ENCODE results near the gene PICALM.

GRCh38 chr11:85934596-85935169 is 134.2 kb downstream of the PICALM start:
- TF ChIP-seq CHD1 (IDR thresholded peaks at IDR 0.05; ENCODE audit: low read length) (no peak), POLR2AphosphoS5 (IDR thresholded peaks at IDR 0.05; ENCODE audit: control insufficient read depth, insufficient read depth, low read depth, low read length) (no peak), YBX1 (IDR thresholded peaks at IDR 0.05) (no peak), ZNF551 (CRISPR knock-in tag; IDR thresholded peaks at IDR 0.05) (no peak), MXD1 (CRISPR knock-in tag; IDR thresholded peaks at IDR 0.05; ENCODE audit: borderline replicate concordance, poor library complexity, severe bottlenecking) (no peak), PML (IDR thresholded peaks at IDR 0.05; ENCODE audit: low read length) (no peak), CTCF (IDR thresholded peaks at IDR 0.05 in 2 of 3, conservative IDR thresholded peaks at IDR 0.05 in 1 of 3; ENCODE audit: insufficient read depth in 2 of 3, low read depth in 1 of 3, low read length in 3 of 3) (no peak), MEF2A (IDR thresholded peaks at IDR 0.05; ENCODE audit: control insufficient read depth, low read depth, low read length) (no peak), SMAD3 (CRISPR knock-in tag; conservative IDR thresholded peaks at IDR 0.05) (no peak), MYBL2 (IDR thresholded peaks at IDR 0.05; ENCODE audit: low read depth) (no peak), MYBL2 (CRISPR knock-in tag; IDR thresholded peaks at IDR 0.05; ENCODE audit: borderline replicate concordance) (no peak), EP300 (IDR thresholded peaks at IDR 0.05; ENCODE audit: low read length) (no peak), ARHGAP35 (IDR thresholded peaks at IDR 0.05; ENCODE audit: partially characterized antibody) (no peak), MYC (IDR thresholded peaks at IDR 0.05; ENCODE audit: low read depth, low read length) (no peak), MYC (CRISPR knock-in tag; IDR thresholded peaks at IDR 0.05; ENCODE audit: borderline replicate concordance, low read depth) (no peak), ZBED1 (IDR thresholded peaks at IDR 0.05) (no peak)

Data from K562 (cell line).